CD4-positive, CD25-positive, alpha-beta regulatory T cell (primary cell): ENCODE data around the gene ACTG1. TPM values are rescaled to one million over a fixed set of nuclear protein-coding genes. Genes with fewer than 3 reads are reported as not detected.

Experiments used
- ATAC-seq, 2 donors: fragments of 150-1000 bp; cut with Tn5 transposase; one replicate each; pipeline ENCODE4 v1.10.0; 2021; ENCODE audit warnings: low read depth in 2 of 2, moderate number of reproducible peaks in 2 of 2, moderate library complexity in 1 of 2
- DNase-seq, 3 donors: peaks; one replicate each; pipeline versions ENCODE4 v3.0.0 to v3.0.0-alpha.2; 2012 to 2022; ENCODE audit warnings: mixed read lengths in 1 of 3
- H3K27ac ChIP-seq: one replicate; pipeline ENCODE4 v1.7.0; 2013; ENCODE audit warnings: mild to moderate bottlenecking, low read length; ENCODE audit not compliant: insufficient read depth, poor library complexity, severe bottlenecking
- H3K27me3 ChIP-seq: one replicate; pipeline ENCODE4 v1.7.0; 2013; ENCODE audit warnings: low read length; ENCODE audit not compliant: control insufficient read depth, insufficient read depth
- H3K36me3 ChIP-seq: one replicate; pipeline ENCODE4 v1.7.0; 2013; ENCODE audit warnings: mild to moderate bottlenecking, low read length, moderate library complexity; ENCODE audit not compliant: control insufficient read depth, insufficient read depth
- H3K4me1 ChIP-seq: 2 replicates; pipeline ENCODE4 v1.7.0; 2013; ENCODE audit warnings: mild to moderate bottlenecking, low read length; ENCODE audit not compliant: insufficient read depth, control insufficient read depth, poor library complexity, severe bottlenecking
- H3K4me3 ChIP-seq: one replicate; pipeline ENCODE4 v1.7.0; 2013; ENCODE audit warnings: low read depth, mild to moderate bottlenecking, low read length, moderate library complexity
- H3K9me3 ChIP-seq, 2 experiments: 1 replicate in 1 of 2; 2 replicates in 1 of 2; pipeline ENCODE4 v1.7.0; 2013; ENCODE audit warnings: low read length in 2 of 2, mild to moderate bottlenecking in 1 of 2, moderate library complexity in 1 of 2; ENCODE audit not compliant: control insufficient read depth in 2 of 2
- H3K27ac Mint-ChIP-seq, 3 donors: one replicate each; pipeline ENCODE4 v1.8.0; 2020 to 2022; ENCODE audit warnings: mild to moderate bottlenecking in 3 of 3, mixed read lengths in 3 of 3, moderate library complexity in 2 of 3
- H3K27me3 Mint-ChIP-seq: one replicate; pipeline ENCODE4 v1.8.0; 2022; ENCODE audit warnings: mild to moderate bottlenecking, mixed read lengths
- H3K36me3 Mint-ChIP-seq: one replicate; pipeline ENCODE4 v1.8.0; 2020; ENCODE audit warnings: mixed read lengths
- H3K4me1 Mint-ChIP-seq, 4 donors: one replicate each; pipeline ENCODE4 v1.8.0; 2020 to 2022; ENCODE audit warnings: mixed read lengths in 4 of 4, mild to moderate bottlenecking in 1 of 4
- H3K4me3 Mint-ChIP-seq, 4 donors: one replicate each; pipeline ENCODE4 v1.8.0; 2020 to 2022; ENCODE audit warnings: mild to moderate bottlenecking in 4 of 4, mixed read lengths in 4 of 4, moderate library complexity in 3 of 4
- H3K9me3 Mint-ChIP-seq, 7 donors: one replicate each; pipeline ENCODE4 v1.8.0; 2020 to 2022; ENCODE audit warnings: mixed read lengths in 7 of 7, mild to moderate bottlenecking in 3 of 7, moderate library complexity in 2 of 7
- polyA plus RNA-seq, 4 donors: library from polyadenylated mRNA; unstranded; fragments of 300-500 nt; fragmentation: Illumina TruSeq; gene quantifications; one replicate each; pipeline ENCODE4 v1.2.3, GENCODE V29; 2021
- total RNA-seq: library from RNA; stranded (reverse); gene quantifications from one replicate; pipeline ENCODE4 v1.2.3, GENCODE V29; 2022

The ACTG1 gene
- total and polyA plus RNA-seq, 5 donors from 2014 or later, result 1,684 to 2,724 (median 2,347) TPM

GRCh38 chr17:81474958-81475357 is 37.6 kb downstream of the ACTG1 start:
- H3K27me3 ChIP-seq, result no peaks in the 10 kb centered on the region

GRCh38 chr17:81473019-81473418 is 39.6 kb downstream of the ACTG1 start:
- no peaks in the 10 kb centered on the region for H3K36me3 ChIP-seq
- Mint-ChIP-seq H3K36me3 (no peaks in the 10 kb centered on the region), H3K27me3 (peaks cover 8% of the 10 kb centered on the region), H3K27ac (no peak overlapping the region), H3K4me3 (no peak overlapping the region), H3K9me3 (peaks cover 0 to 2% (median 0%) of the 10 kb centered on the region in 7 donors), H3K4me1 (peaks cover 0 to 2% (median 0%) of the 10 kb centered on the region in 4 donors)
- ATAC-seq, result no peak
- no peak overlapping the region for H3K27ac ChIP-seq
- no peaks in the 10 kb centered on the region for H3K27me3 ChIP-seq
- no peaks in the 10 kb centered on the region for H3K4me1 ChIP-seq
- no peaks in the 10 kb centered on the region for H3K9me3 ChIP-seq
- H3K4me3 ChIP-seq, result no peak overlapping the region
- no peak for DNase-seq

More at GRCh38 chr17:81474958-81475357, 37.6 kb downstream of the ACTG1 start:
- ATAC-seq, result no peak
- no peaks in the 10 kb centered on the region for H3K9me3 ChIP-seq
- no peak overlapping the region for H3K4me3 Mint-ChIP-seq
- no peaks in the 10 kb centered on the region for H3K36me3 Mint-ChIP-seq
- no peak overlapping the region for H3K27ac Mint-ChIP-seq
- H3K27ac ChIP-seq, result no peak overlapping the region
- no peak for DNase-seq
- peaks cover 8% of the 10 kb centered on the region for H3K27me3 Mint-ChIP-seq
- H3K4me1 ChIP-seq, result no peaks in the 10 kb centered on the region
- no peak overlapping the region for H3K4me3 ChIP-seq
- no peaks in the 10 kb centered on the region for H3K36me3 ChIP-seq
- peaks cover 0 to 2% (median 0%) of the 10 kb centered on the region in 7 donors for H3K9me3 Mint-ChIP-seq
- peaks cover 0 to 3% (median 0%) of the 10 kb centered on the region in 4 donors for H3K4me1 Mint-ChIP-seq

- DNase-seq, result no peak
- H3K36me3 Mint-ChIP-seq, result no peaks in the 10 kb centered on the region
- peak in 1 of 2 donors; percentile 35 for ATAC-seq
Observed at GRCh38 chr17:81471818-81472456, 40.7 kb downstream of the ACTG1 start.

GRCh38 chr17:81470944-81471817 is 41.4 kb downstream of the ACTG1 start:
- ATAC-seq, result no peak
- peaks cover 0 to 2% (median 0%) of the 10 kb centered on the region in 7 donors for H3K9me3 Mint-ChIP-seq
- no peaks in the 10 kb centered on the region for H3K4me1 Mint-ChIP-seq

More at GRCh38 chr17:81471818-81472456, 40.7 kb downstream of the ACTG1 start:
- H3K27ac ChIP-seq, result no peak overlapping the region
- H3K27ac Mint-ChIP-seq, result no peak overlapping the region
- no peaks in the 10 kb centered on the region for H3K27me3 ChIP-seq
- H3K27me3 Mint-ChIP-seq, result peaks cover 5% of the 10 kb centered on the region
- H3K4me3 ChIP-seq, result no peak overlapping the region
- H3K36me3 ChIP-seq, result no peaks in the 10 kb centered on the region
- H3K9me3 Mint-ChIP-seq, result peaks cover 0 to 2% (median 0%) of the 10 kb centered on the region in 7 donors
- H3K9me3 ChIP-seq, result no peaks in the 10 kb centered on the region
- no peak overlapping the region for H3K4me3 Mint-ChIP-seq
- no peaks in the 10 kb centered on the region for H3K4me1 ChIP-seq
- no peaks in the 10 kb centered on the region for H3K4me1 Mint-ChIP-seq

GRCh38 chr17:81470270-81470943 is 42.2 kb downstream of the ACTG1 start:
- no peaks in the 10 kb centered on the region for H3K4me1 ChIP-seq

More at GRCh38 chr17:81470944-81471817, 41.4 kb downstream of the ACTG1 start:
- no peak for DNase-seq
- no peaks in the 10 kb centered on the region for H3K36me3 Mint-ChIP-seq
- Histone ChIP-seq H3K4me1 (no peaks in the 10 kb centered on the region), H3K27ac (no peak overlapping the region), H3K36me3 (no peaks in the 10 kb centered on the region), H3K27me3 (no peaks in the 10 kb centered on the region), H3K9me3 (no peaks in the 10 kb centered on the region), H3K4me3 (no peak overlapping the region)
- no peak overlapping the region for H3K4me3 Mint-ChIP-seq
- H3K27ac Mint-ChIP-seq, result no peak overlapping the region
- peaks cover 4% of the 10 kb centered on the region for H3K27me3 Mint-ChIP-seq

GRCh38 chr17:81469266-81469665 is 43.3 kb downstream of the ACTG1 start:
- Histone ChIP-seq H3K4me3 (no peak overlapping the region), H3K4me1 (no peaks in the 10 kb centered on the region), H3K36me3 (no peaks in the 10 kb centered on the region), H3K27me3 (no peaks in the 10 kb centered on the region), H3K27ac (no peak overlapping the region), H3K9me3 (no peaks in the 10 kb centered on the region)
- no peaks in the 10 kb centered on the region for H3K9me3 Mint-ChIP-seq
- H3K4me3 Mint-ChIP-seq, result no peak overlapping the region
- H3K27ac Mint-ChIP-seq, result no peak overlapping the region
- peaks cover 4% of the 10 kb centered on the region for H3K27me3 Mint-ChIP-seq
- no peak for ATAC-seq
- no peak for DNase-seq
- no peaks in the 10 kb centered on the region for H3K36me3 Mint-ChIP-seq
- no peaks in the 10 kb centered on the region for H3K4me1 Mint-ChIP-seq

More at GRCh38 chr17:81470270-81470943, 42.2 kb downstream of the ACTG1 start:
- Histone ChIP-seq H3K27ac (no peak overlapping the region), H3K27me3 (no peaks in the 10 kb centered on the region), H3K4me3 (no peak overlapping the region), H3K9me3 (no peaks in the 10 kb centered on the region), H3K36me3 (no peaks in the 10 kb centered on the region)
- no peak overlapping the region for H3K27ac Mint-ChIP-seq
- no peaks in the 10 kb centered on the region for H3K9me3 Mint-ChIP-seq
- no peak for DNase-seq
- H3K36me3 Mint-ChIP-seq, result no peaks in the 10 kb centered on the region
- H3K27me3 Mint-ChIP-seq, result peaks cover 4% of the 10 kb centered on the region
- H3K4me1 Mint-ChIP-seq, result no peaks in the 10 kb centered on the region
- no peak for ATAC-seq
- H3K4me3 Mint-ChIP-seq, result no peak overlapping the region

- Mint-ChIP-seq H3K36me3 (no peaks in the 10 kb centered on the region), H3K27ac (no peak overlapping the region), H3K27me3 (peaks cover 4% of the 10 kb centered on the region), H3K4me1 (no peaks in the 10 kb centered on the region), H3K4me3 (no peak overlapping the region), H3K9me3 (no peaks in the 10 kb centered on the region)
- H3K4me1 ChIP-seq, result no peaks in the 10 kb centered on the region
- H3K9me3 ChIP-seq, result no peaks in the 10 kb centered on the region
- ATAC-seq (no peak), DNase-seq (no peak)
- H3K27me3 ChIP-seq, result no peaks in the 10 kb centered on the region
- H3K27ac ChIP-seq, result no peak overlapping the region
- no peak overlapping the region for H3K4me3 ChIP-seq
- no peaks in the 10 kb centered on the region for H3K36me3 ChIP-seq
Observed at GRCh38 chr17:81468770-81469121, 43.9 kb downstream of the ACTG1 start.
